HL-60 (cell line): ENCODE measurements around the gene RNF187.

Source experiments
- DNase-seq, 2 experiments: peaks; one replicate each; pipeline ENCODE4 v3.0.0-alpha.2; 2010 to 2020; ENCODE audit warnings: low read depth in 1 of 2, low spot score in 1 of 2
- H3K27ac ChIP-seq: fragments of 250-450 bp; sonication (Bioruptor Pico); replicated peaks from 2 replicates; pipeline ENCODE4 v1.5.1; 2020; ENCODE audit warnings: mild to moderate bottlenecking, moderate library complexity
- H3K27me3 ChIP-seq: fragments of 250-450 bp; sonication (Bioruptor Pico); 2 replicates; pipeline ENCODE4 v1.5.1; 2021; ENCODE audit warnings: mild to moderate bottlenecking, moderate library complexity; ENCODE audit not compliant: insufficient read depth, poor library complexity, severe bottlenecking
- H3K4me3 ChIP-seq: replicated peaks from 2 replicates; pipeline ENCODE4 v1.5.1; 2011; ENCODE audit warnings: mild to moderate bottlenecking, control low read depth, low read length; ENCODE audit not compliant: insufficient read depth
- GABPA ChIP-seq: IDR thresholded peaks from 2 replicates; pipeline ENCODE4 v1.6.1; 2012; ENCODE audit warnings: low read depth
- POLR2AphosphoS5 ChIP-seq: IDR thresholded peaks from 2 replicates; pipeline ENCODE4 v1.6.1; 2012; ENCODE audit warnings: low read depth
- SPI1 ChIP-seq: IDR thresholded peaks from 2 replicates; pipeline ENCODE4 v1.6.1; 2012; ENCODE audit warnings: low read depth, mild to moderate bottlenecking, borderline replicate concordance
- TF ChIP-seq, protein P1 (sequence below): IDR thresholded peaks from one replicate; pipeline ENCODE4 v1.5.1; 2011; ENCODE audit warnings: low read length, control low read depth, inconsistent platforms; ENCODE audit not compliant: insufficient read depth
- TF ChIP-seq, protein P2 (sequence below): IDR thresholded peaks from 2 replicates; pipeline ENCODE4 v1.6.1; 2012; ENCODE audit warnings: low read depth; ENCODE audit not compliant: insufficient replicate concordance

The RNF187 gene

GRCh38 chr1:228475812-228476211, 11.4 kb upstream of the RNF187 start:
- no peak for DNase-seq
- no peak overlapping the region for H3K27ac ChIP-seq
- TF ChIP-seq, protein P1, sequence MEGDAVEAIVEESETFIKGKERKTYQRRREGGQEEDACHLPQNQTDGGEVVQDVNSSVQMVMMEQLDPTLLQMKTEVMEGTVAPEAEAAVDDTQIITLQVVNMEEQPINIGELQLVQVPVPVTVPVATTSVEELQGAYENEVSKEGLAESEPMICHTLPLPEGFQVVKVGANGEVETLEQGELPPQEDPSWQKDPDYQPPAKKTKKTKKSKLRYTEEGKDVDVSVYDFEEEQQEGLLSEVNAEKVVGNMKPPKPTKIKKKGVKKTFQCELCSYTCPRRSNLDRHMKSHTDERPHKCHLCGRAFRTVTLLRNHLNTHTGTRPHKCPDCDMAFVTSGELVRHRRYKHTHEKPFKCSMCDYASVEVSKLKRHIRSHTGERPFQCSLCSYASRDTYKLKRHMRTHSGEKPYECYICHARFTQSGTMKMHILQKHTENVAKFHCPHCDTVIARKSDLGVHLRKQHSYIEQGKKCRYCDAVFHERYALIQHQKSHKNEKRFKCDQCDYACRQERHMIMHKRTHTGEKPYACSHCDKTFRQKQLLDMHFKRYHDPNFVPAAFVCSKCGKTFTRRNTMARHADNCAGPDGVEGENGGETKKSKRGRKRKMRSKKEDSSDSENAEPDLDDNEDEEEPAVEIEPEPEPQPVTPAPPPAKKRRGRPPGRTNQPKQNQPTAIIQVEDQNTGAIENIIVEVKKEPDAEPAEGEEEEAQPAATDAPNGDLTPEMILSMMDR: no peak
- TF ChIP-seq POLR2AphosphoS5 (no peak), GABPA (no peak), SPI1 (no peak)
- TF ChIP-seq, protein P2, sequence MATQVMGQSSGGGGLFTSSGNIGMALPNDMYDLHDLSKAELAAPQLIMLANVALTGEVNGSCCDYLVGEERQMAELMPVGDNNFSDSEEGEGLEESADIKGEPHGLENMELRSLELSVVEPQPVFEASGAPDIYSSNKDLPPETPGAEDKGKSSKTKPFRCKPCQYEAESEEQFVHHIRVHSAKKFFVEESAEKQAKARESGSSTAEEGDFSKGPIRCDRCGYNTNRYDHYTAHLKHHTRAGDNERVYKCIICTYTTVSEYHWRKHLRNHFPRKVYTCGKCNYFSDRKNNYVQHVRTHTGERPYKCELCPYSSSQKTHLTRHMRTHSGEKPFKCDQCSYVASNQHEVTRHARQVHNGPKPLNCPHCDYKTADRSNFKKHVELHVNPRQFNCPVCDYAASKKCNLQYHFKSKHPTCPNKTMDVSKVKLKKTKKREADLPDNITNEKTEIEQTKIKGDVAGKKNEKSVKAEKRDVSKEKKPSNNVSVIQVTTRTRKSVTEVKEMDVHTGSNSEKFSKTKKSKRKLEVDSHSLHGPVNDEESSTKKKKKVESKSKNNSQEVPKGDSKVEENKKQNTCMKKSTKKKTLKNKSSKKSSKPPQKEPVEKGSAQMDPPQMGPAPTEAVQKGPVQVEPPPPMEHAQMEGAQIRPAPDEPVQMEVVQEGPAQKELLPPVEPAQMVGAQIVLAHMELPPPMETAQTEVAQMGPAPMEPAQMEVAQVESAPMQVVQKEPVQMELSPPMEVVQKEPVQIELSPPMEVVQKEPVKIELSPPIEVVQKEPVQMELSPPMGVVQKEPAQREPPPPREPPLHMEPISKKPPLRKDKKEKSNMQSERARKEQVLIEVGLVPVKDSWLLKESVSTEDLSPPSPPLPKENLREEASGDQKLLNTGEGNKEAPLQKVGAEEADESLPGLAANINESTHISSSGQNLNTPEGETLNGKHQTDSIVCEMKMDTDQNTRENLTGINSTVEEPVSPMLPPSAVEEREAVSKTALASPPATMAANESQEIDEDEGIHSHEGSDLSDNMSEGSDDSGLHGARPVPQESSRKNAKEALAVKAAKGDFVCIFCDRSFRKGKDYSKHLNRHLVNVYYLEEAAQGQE: no peak

DNA sequence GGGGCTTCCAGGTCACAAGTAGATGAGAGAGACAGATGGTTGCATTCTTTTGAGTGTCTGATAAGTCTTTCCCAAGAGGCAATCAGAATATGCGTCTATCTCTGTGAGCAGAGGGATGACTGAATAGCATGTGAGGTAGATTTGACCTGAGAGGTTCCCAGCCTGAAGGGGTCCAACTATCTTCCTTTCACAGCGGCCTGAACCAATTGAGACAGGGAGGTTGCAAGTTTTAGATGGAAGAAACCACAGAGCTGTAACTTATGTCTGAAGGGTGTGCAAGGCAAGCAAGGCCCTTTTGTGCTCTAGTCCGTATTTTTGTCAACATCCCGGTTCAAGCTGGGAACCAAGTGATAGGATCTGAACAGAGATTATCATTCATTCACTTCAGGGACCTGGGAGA, 9.9 kb upstream of the RNF187 start:
- Histone ChIP-seq H3K4me3 (no peak overlapping the region), H3K27me3 (no peaks in the 10 kb centered on the region), H3K27ac (no peak overlapping the region)
- TF ChIP-seq GABPA: no peak
- DNase-seq: no peak

More at GRCh38 chr1:228475812-228476211, 11.4 kb upstream of the RNF187 start:
- no peaks in the 10 kb centered on the region for H3K27me3 ChIP-seq
- no peak overlapping the region for H3K4me3 ChIP-seq

DNA sequence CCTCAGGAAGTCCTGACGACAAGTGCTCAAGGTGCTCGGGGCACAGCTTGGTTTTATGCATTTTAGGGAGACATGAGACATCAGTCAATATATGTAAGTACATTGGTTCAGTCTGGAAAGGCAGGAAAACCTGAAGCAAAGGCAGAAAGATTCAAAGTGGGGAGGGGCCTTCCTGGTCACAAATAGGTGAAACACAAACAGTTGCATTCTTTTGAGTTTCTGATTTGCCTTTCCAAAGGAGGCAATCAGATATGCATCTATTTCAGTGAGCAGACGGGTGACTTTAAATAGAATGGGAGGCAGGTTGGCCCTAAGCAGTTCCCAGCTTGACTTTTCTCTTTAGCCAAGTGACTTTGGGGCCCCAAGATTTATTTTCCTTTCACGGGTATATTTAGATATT, 8.9 kb upstream of the RNF187 start:
- DNase-seq: no peak
- Histone ChIP-seq H3K27ac (no peak overlapping the region), H3K4me3 (no peak overlapping the region), H3K27me3 (no peaks in the 10 kb centered on the region)
- TF ChIP-seq SPI1 (no peak), GABPA (no peak), POLR2AphosphoS5 (no peak)
- TF ChIP-seq, protein P1: no peak
- TF ChIP-seq, protein P2: no peak

GRCh38 chr1:228478912-228479711, 8.1 kb upstream of the RNF187 start:
- Histone ChIP-seq H3K27me3 (no peaks in the 10 kb centered on the region), H3K4me3 (no peak overlapping the region), H3K27ac (no peak overlapping the region)
- peak in 1 of 2 experiments; percentile 49 for DNase-seq
- no peak for TF ChIP-seq GABPA
- no peak for TF ChIP-seq SPI1
- TF ChIP-seq, protein P1: no peak
- TF ChIP-seq, protein P2: no peak
